ENCODE data around the gene CRISPLD2.

The CRISPLD2 gene

GRCh38 chr16:84916850-84917249 lies 97.1 kb downstream of the CRISPLD2 start:
- H3K27ac ChIP-seq: no peak overlapping the region

GRCh38 chr16:84917492-84917891 lies 97.7 kb downstream of the CRISPLD2 start:
- TF ChIP-seq ZFX (IDR thresholded peaks at IDR 0.05; ENCODE audit: borderline replicate concordance) (no peak), CTCF (IDR thresholded peaks at IDR 0.05) (no peak)
- no peak overlapping the region for H3K27ac ChIP-seq

More at GRCh38 chr16:84916850-84917249, 97.1 kb downstream of the CRISPLD2 start:
- TF ChIP-seq ZFX (IDR thresholded peaks at IDR 0.05; ENCODE audit: borderline replicate concordance): no peak
- TF ChIP-seq CTCF (IDR thresholded peaks at IDR 0.05): no peak

GRCh38 chr16:84918006-84918909 lies 98.5 kb downstream of the CRISPLD2 start:
- no peak overlapping the region for H3K27ac ChIP-seq
- TF ChIP-seq ZFX (IDR thresholded peaks at IDR 0.05; ENCODE audit: borderline replicate concordance) (no peak), CTCF (IDR thresholded peaks at IDR 0.05) (no peak)

GRCh38 chr16:84919269-84919668 lies 99.5 kb downstream of the CRISPLD2 start:
- H3K27ac ChIP-seq: no peak overlapping the region
- TF ChIP-seq CTCF (IDR thresholded peaks at IDR 0.05) (no peak), ZFX (IDR thresholded peaks at IDR 0.05; ENCODE audit: borderline replicate concordance) (no peak)

- TF ChIP-seq CTCF (IDR thresholded peaks at IDR 0.05) (no peak), ZFX (IDR thresholded peaks at IDR 0.05; ENCODE audit: borderline replicate concordance) (no peak)
- no peak overlapping the region for H3K27ac ChIP-seq
Observed at GRCh38 chr16:84919708-84920107, 99.9 kb downstream of the CRISPLD2 start.

- no peak overlapping the region for H3K27ac ChIP-seq
- TF ChIP-seq ZFX (IDR thresholded peaks at IDR 0.05; ENCODE audit: borderline replicate concordance): no peak
Observed at GRCh38 chr16:84920333-84920732, 100.5 kb downstream of the CRISPLD2 start.

GRCh38 chr16:84922351-84923120 lies 102.8 kb downstream of the CRISPLD2 start:
- no peak overlapping the region for H3K27ac ChIP-seq
- TF ChIP-seq CTCF (IDR thresholded peaks at IDR 0.05): no peak
- TF ChIP-seq ZFX (IDR thresholded peaks at IDR 0.05; ENCODE audit: borderline replicate concordance): no peak

All from 22Rv1 (cell line).